Measurements from ENCODE around the gene TEKT1.

- TF ChIP-seq CTCF (optimal IDR thresholded peaks at IDR 0.05 in 1 of 3, IDR thresholded peaks at IDR 0.05 in 1 of 3, conservative IDR thresholded peaks at IDR 0.05 in 1 of 3; ENCODE audit: extremely low read depth in 1 of 3, insufficient read depth in 2 of 3, low read length in 3 of 3) (no peak), EZH2 (IDR thresholded peaks at IDR 0.05; ENCODE audit: low read length) (no peak)
Observed at GRCh38 chr17:6752068-6752909, 79.2 kb downstream of the TEKT1 start.

Measured in keratinocyte (primary cell).